Subcutaneous adipose tissue (tissue), 4 donors: ENCODE data around the gene PLA2G4E. TPM values are rescaled to one million over a fixed set of nuclear protein-coding genes. Genes with fewer than 3 reads are reported as not detected.

Experiments
- CTCF ChIP-seq: fragments of 450-650 bp; IDR thresholded peaks from one replicate; pipeline ENCODE4 v1.5.1; 2016; ENCODE audit warnings: low read depth, mild to moderate bottlenecking, control low read depth, antibody characterized with exemption, moderate library complexity
- total RNA-seq, 4 donors: library from RNA; depleted of rRNA; stranded (reverse); fragments of >200 nt; gene quantifications; one replicate each; pipeline ENCODE4 v1.1.0, GENCODE V29; 2016

PLA2G4E gene
- total RNA-seq, 4 donors from 2014 or later, result not detected

- TF ChIP-seq CTCF, result no peak
These were observed 30.6 kb downstream of the PLA2G4E start for GRCh38 chr15:41990243-41990605.

GRCh38 chr15:41989573-41990242 lies 31.1 kb downstream of the PLA2G4E start:
- TF ChIP-seq CTCF, result no peak

GRCh38 chr15:41988896-41989572 lies 31.8 kb downstream of the PLA2G4E start:
- TF ChIP-seq CTCF, result no peak

GRCh38 chr15:41987925-41988275 lies 32.9 kb downstream of the PLA2G4E start:
- no peak for TF ChIP-seq CTCF

GRCh38 chr15:41987246-41987924 lies 33.5 kb downstream of the PLA2G4E start:
- no peak for TF ChIP-seq CTCF

GRCh38 chr15:41985236-41986160 lies 35.3 kb downstream of the PLA2G4E start:
- no peak for TF ChIP-seq CTCF
